GM21360 (cell line): ENCODE measurements around the gene TXNRD2.
"Not testable (repeated sequence)": the region's sequence is repeated elsewhere in the genome, so short reads cannot be mapped to it uniquely, and the experiment has no call there.

Experiments
- ATAC-seq: cut with Tn5 transposase; IDR thresholded peaks from one replicate; pipeline ENCODE4 v1.9.1; 2021; ENCODE audit warnings: mild to moderate bottlenecking, moderate library complexity; ENCODE audit not compliant: unreplicated experiment

TXNRD2 gene

GRCh38 chr22:19892257-19892879, 49.2 kb downstream of the TXNRD2 start:
- no peak for ATAC-seq

GRCh38 chr22:19891317-19892256, 50.0 kb downstream of the TXNRD2 start:
- no peak for ATAC-seq

- ATAC-seq = no peak
Observed at GRCh38 chr22:19890502-19891316, 50.9 kb downstream of the TXNRD2 start.

- ATAC-seq = no peak
Observed at GRCh38 chr22:19889951-19890350, 51.7 kb downstream of the TXNRD2 start.

- ATAC-seq = no peak
Observed at GRCh38 chr22:19888131-19888746, 53.4 kb downstream of the TXNRD2 start.

GRCh38 chr22:19887256-19887985, 54.2 kb downstream of the TXNRD2 start:
- no peak for ATAC-seq

GRCh38 chr22:19886605-19887255, 54.9 kb downstream of the TXNRD2 start:
- ATAC-seq = no peak

- ATAC-seq = no peak
Observed at GRCh38 chr22:19885841-19886592, 55.6 kb downstream of the TXNRD2 start.

GRCh38 chr22:19884954-19885751, 56.5 kb downstream of the TXNRD2 start:
- ATAC-seq = no peak

- ATAC-seq = no peak
Observed at GRCh38 chr22:19884161-19884953, 57.3 kb downstream of the TXNRD2 start.

- not testable (repeated sequence) for ATAC-seq
Observed at GRCh38 chr22:19883446-19883845, 58.2 kb downstream of the TXNRD2 start.

- ATAC-seq = no peak
Observed at GRCh38 chr22:19882446-19883381, 58.9 kb downstream of the TXNRD2 start.

GRCh38 chr22:19880786-19881569, 60.6 kb downstream of the TXNRD2 start:
- no peak for ATAC-seq

GRCh38 chr22:19879992-19880785, 61.4 kb downstream of the TXNRD2 start:
- no peak for ATAC-seq

GRCh38 chr22:19879643-19879991, 62.0 kb downstream of the TXNRD2 start:
- ATAC-seq = no peak
